Measurements from ENCODE around the gene CDH5. TPM values are rescaled to one million over a fixed set of nuclear protein-coding genes. Genes with fewer than 3 reads are reported as not detected.

The CDH5 gene
- total RNA-seq, 2 donors from 2014 or later, result 0.18 TPM; not detected in 1

- Histone ChIP-seq H3K9me3 (ENCODE audit: control insufficient read depth, low read length) (no peaks in the 10 kb centered on the region), H3K4me3 (ENCODE audit: low read length) (no peak overlapping the region), H3K9ac (ENCODE audit: extremely low read depth, low read length, poor library complexity, severe bottlenecking) (no peak overlapping the region), H3K27me3 (ENCODE audit: control insufficient read depth, insufficient read depth, low read length, poor library complexity, severe bottlenecking) (no peaks in the 10 kb centered on the region), H3K27ac (ENCODE audit: low read depth, low read length) (no peak overlapping the region), H3K36me3 (ENCODE audit: control insufficient read depth, insufficient read depth, low read length) (no peaks in the 10 kb centered on the region), H3K4me1 (ENCODE audit: control insufficient read depth, insufficient read depth, low read length) (no peaks in the 10 kb centered on the region)
- WGBS, 2 experiments (ENCODE audit: insufficient coverage in 1 of 2, insufficient read length in 1 of 2), result 87 to 94% methylated on average over 5 to 6 of the region's 6 CpGs
- H3K36me3 Mint-ChIP-seq (ENCODE audit: low read depth), result no peaks in the 10 kb centered on the region
- TF ChIP-seq, protein P1, sequence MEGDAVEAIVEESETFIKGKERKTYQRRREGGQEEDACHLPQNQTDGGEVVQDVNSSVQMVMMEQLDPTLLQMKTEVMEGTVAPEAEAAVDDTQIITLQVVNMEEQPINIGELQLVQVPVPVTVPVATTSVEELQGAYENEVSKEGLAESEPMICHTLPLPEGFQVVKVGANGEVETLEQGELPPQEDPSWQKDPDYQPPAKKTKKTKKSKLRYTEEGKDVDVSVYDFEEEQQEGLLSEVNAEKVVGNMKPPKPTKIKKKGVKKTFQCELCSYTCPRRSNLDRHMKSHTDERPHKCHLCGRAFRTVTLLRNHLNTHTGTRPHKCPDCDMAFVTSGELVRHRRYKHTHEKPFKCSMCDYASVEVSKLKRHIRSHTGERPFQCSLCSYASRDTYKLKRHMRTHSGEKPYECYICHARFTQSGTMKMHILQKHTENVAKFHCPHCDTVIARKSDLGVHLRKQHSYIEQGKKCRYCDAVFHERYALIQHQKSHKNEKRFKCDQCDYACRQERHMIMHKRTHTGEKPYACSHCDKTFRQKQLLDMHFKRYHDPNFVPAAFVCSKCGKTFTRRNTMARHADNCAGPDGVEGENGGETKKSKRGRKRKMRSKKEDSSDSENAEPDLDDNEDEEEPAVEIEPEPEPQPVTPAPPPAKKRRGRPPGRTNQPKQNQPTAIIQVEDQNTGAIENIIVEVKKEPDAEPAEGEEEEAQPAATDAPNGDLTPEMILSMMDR (conservative IDR thresholded peaks at IDR 0.05), result no peak
- DNase-seq, result peak; percentile 16
- peaks cover 2% of the 10 kb centered on the region for H3K4me1 Mint-ChIP-seq
- no peaks in the 10 kb centered on the region for H3K9me3 Mint-ChIP-seq
- no peak overlapping the region for H3K4me3 Mint-ChIP-seq
- no peak overlapping the region for H3K27ac Mint-ChIP-seq
- no peaks in the 10 kb centered on the region for H3K27me3 Mint-ChIP-seq (ENCODE audit: insufficient read depth)
These were observed 22.1 kb downstream of the CDH5 start for GRCh38 chr16:66388350-66389139.

- no peaks in the 10 kb centered on the region for H3K36me3 Mint-ChIP-seq (ENCODE audit: low read depth)
- no peak overlapping the region for H3K27ac ChIP-seq (ENCODE audit: low read depth, low read length)
- TF ChIP-seq, protein P1 (conservative IDR thresholded peaks at IDR 0.05), result no peak
- no peaks in the 10 kb centered on the region for H3K36me3 ChIP-seq (ENCODE audit: control insufficient read depth, insufficient read depth, low read length)
- H3K9ac ChIP-seq (ENCODE audit: extremely low read depth, low read length, poor library complexity, severe bottlenecking), result no peak overlapping the region
- H3K27me3 Mint-ChIP-seq (ENCODE audit: insufficient read depth), result no peaks in the 10 kb centered on the region
- H3K4me1 Mint-ChIP-seq, result no peaks in the 10 kb centered on the region
- no peak overlapping the region for H3K4me3 Mint-ChIP-seq
- H3K27ac Mint-ChIP-seq, result no peak overlapping the region
- DNase-seq, result peak; percentile 17
- H3K27me3 ChIP-seq (ENCODE audit: control insufficient read depth, insufficient read depth, low read length, poor library complexity, severe bottlenecking), result no peaks in the 10 kb centered on the region
- no peaks in the 10 kb centered on the region for H3K4me1 ChIP-seq (ENCODE audit: control insufficient read depth, insufficient read depth, low read length)
- no peak overlapping the region for H3K4me3 ChIP-seq (ENCODE audit: low read length)
- 92 to 97% methylated on average over 8 to 13 of the region's 13 CpGs for WGBS, 2 experiments (ENCODE audit: insufficient coverage in 1 of 2, insufficient read length in 1 of 2)
- no peaks in the 10 kb centered on the region for H3K9me3 Mint-ChIP-seq
- H3K9me3 ChIP-seq (ENCODE audit: control insufficient read depth, low read length), result no peaks in the 10 kb centered on the region
These were observed 23.0 kb downstream of the CDH5 start for GRCh38 chr16:66389256-66390176.

- H3K27me3 Mint-ChIP-seq (ENCODE audit: insufficient read depth), result no peaks in the 10 kb centered on the region
- H3K9me3 Mint-ChIP-seq, result no peaks in the 10 kb centered on the region
- no peak overlapping the region for H3K27ac ChIP-seq (ENCODE audit: low read depth, low read length)
- no peaks in the 10 kb centered on the region for H3K4me1 Mint-ChIP-seq
- no peaks in the 10 kb centered on the region for H3K9me3 ChIP-seq (ENCODE audit: control insufficient read depth, low read length)
- no peaks in the 10 kb centered on the region for H3K4me1 ChIP-seq (ENCODE audit: control insufficient read depth, insufficient read depth, low read length)
- DNase-seq, result no peak
- WGBS, 2 experiments (ENCODE audit: insufficient coverage in 1 of 2, insufficient read length in 1 of 2), result 90 to 93% methylated on average over 10 to 14 of the region's 14 CpGs
- H3K27ac Mint-ChIP-seq, result no peak overlapping the region
- no peak overlapping the region for H3K9ac ChIP-seq (ENCODE audit: extremely low read depth, low read length, poor library complexity, severe bottlenecking)
- no peak overlapping the region for H3K4me3 Mint-ChIP-seq
- H3K36me3 Mint-ChIP-seq (ENCODE audit: low read depth), result no peaks in the 10 kb centered on the region
- TF ChIP-seq, protein P1 (conservative IDR thresholded peaks at IDR 0.05), result no peak
- H3K4me3 ChIP-seq (ENCODE audit: low read length), result no peak overlapping the region
- H3K36me3 ChIP-seq (ENCODE audit: control insufficient read depth, insufficient read depth, low read length), result no peaks in the 10 kb centered on the region
- H3K27me3 ChIP-seq (ENCODE audit: control insufficient read depth, insufficient read depth, low read length, poor library complexity, severe bottlenecking), result no peaks in the 10 kb centered on the region
These were observed 24.0 kb downstream of the CDH5 start for GRCh38 chr16:66390346-66391108.
